IPS DF 4.7 (cell line): ENCODE data around the gene DNM1L.

Source experiments
- DNase-seq: peaks from one replicate; pipeline ENCODE4 v3.0.0-alpha.2; 2013; ENCODE audit warnings: low spot score; ENCODE audit errors: extremely low read depth

Gene DNM1L

GRCh38 chr12:32755654-32756475, 76.8 kb downstream of the DNM1L start, which contains the start of gene YARS2:
TSS of gene YARS2 (minus strand) at chr12:32755897. CDS start at chr12:32755874, 23 bp downstream.
- peak; percentile 100 for DNase-seq

GRCh38 chr12:32756476-32757066, 77.5 kb downstream of the DNM1L start:
- no peak for DNase-seq

DNA sequence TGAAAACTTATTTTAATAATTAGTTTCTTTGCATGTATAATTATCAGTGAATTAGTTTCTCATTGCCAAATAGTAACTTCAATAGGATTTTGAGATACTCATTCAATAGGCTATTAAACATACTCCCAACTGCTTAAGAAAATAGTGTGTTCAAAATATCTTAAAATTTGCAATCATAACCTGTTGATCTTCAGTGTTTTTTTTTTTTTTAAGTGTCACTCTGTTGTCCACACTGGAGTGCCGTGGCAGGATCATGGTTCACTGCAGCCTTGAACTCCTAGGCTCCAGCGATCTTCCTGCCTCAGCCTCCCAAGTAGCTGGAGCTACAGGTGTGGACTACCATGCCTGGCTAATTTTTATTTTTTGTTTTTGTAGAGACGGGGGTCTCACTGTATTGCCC, 78.1 kb downstream of the DNM1L start:
- no peak for DNase-seq

DNA sequence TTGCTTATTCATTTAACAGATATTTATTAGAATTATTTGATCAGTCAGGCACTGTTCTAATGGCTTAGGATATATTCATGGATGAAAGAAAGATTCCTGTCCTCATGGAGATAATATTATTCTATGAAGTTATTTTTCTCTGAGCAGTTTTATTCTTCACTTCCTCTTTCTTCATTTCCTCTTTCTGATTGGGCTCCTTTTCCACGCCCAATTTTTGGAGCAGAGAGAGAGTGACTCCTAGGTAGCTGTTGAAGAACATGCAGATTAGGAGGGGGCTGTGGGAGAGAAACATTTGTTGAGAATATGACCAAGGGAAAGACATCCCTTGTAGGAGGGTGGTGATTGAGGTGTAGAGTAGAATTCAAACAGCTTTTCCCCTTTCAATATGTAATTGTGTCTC, 82.6 kb downstream of the DNM1L start:
- DNase-seq: no peak

DNA sequence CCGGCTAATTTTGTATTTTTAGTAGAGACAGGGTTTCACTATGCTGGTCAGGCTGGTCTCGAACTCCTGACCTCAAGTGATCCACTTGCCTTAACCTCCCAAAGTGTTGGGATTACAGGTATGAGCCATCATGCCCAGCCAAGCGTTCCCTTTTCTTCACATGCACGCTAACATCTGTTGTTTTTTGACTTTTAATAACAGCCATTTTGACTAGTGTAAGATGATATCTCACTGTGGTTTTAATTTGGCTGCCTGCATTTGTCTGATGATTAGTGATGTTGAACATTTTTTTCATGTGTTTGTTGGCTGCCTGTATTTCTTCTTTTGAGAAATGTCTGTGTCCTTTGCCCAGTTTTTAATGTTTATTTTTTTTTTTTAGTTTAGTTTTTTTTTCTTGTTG, 86.8 kb downstream of the DNM1L start:
- DNase-seq: no peak

DNA sequence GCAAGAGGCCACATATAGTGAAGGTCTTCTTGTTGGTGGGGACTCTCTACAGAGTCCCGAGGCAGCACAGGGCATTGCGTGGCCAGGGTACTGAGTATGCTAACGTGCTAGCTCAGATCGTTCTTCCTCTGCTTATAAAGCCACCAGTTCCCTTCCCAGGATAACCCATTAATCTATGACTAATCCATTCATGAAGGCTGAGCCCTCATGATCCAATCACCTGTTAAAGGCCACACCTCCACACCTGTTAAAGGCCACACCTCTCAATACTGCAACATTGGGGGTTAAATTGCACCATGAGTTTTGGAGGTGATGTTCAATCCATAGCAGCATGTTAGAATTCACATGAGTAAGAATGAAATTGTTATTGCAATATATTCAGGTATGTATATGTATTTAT, 89.4 kb downstream of the DNM1L start:
- no peak for DNase-seq

- DNase-seq: no peak
Observed at GRCh38 chr12:32770141-32770540, 91.0 kb downstream of the DNM1L start.

DNA sequence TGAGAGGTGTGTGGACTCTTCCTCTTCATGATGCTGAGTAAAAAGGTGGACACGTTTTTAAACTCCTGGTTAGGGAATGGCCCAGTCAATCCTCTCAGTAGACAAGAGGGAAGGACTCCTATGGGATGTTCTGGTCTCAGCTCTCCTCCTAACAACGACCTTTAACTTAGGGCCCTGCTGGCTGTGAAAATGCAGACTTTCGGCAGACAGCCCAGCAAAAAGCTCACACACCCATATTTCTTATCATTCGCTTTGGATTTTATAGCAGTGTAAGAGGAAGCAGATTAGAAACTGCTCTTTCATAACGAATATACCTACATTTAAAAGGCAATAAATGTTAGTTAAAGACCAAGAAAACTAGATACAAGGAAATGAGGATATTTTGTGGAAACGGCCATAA, 94.6 kb downstream of the DNM1L start:
- DNase-seq: no peak

DNA sequence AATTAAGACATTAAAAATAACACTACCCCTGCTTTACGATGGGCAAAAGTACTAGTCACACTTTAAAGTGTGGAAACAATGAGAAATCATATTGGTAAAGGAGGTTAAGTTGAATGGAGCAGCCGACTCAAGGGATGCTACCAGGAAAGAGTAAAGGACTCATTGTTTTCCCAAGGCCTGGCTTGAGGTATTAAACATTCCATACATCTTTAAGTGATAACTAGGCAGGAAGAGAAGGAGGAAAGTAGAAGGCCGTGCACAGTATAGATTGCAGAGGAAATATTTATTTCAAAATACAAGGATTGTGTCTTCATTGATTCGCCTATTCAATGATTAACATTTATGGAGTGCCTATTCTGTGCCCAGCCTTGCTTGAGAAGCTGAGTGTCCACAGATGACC, 97.2 kb downstream of the DNM1L start:
- no peak for DNase-seq

DNA sequence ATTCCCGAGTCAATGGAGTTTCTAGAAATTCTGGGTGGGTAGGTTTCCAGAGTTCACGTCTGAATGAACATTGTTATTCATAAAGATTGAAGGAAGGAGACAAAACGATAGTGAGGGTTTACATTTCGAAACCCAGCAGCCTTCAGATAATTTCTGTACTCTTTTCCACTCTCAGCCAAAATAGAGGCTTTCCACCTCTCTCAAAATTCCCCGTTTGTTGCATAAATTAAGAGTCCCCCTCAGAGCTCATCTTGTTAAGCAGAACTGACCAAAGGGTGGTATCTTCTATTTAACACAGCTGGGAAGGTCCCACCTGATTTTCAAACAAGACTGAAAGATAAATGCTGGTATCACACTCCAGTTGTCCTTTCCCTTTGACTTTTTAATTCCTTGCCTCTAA, 98.1 kb downstream of the DNM1L start:
- DNase-seq: no peak

- DNase-seq: no peak
Observed at GRCh38 chr12:32777691-32778175, 98.6 kb downstream of the DNM1L start.

DNA sequence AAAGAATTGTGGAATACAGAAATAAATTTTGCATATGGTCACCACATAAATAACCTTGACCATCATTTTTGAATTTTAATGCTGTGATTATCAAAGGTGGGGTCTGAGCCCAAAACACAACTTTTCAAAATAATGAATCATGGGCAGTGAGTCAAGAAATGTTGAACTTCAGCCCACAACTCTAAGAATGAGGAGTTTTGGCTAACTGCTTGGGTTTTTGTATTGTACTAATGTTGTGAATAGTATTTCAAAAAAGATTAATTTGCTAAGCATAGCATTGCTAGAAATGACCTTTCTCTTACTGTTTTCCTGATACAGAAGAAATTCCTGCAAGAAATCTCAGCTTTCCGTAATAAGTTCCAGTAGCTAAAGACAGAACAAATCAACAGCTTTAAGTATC, 101.0 kb downstream of the DNM1L start:
- DNase-seq: no peak

DNA sequence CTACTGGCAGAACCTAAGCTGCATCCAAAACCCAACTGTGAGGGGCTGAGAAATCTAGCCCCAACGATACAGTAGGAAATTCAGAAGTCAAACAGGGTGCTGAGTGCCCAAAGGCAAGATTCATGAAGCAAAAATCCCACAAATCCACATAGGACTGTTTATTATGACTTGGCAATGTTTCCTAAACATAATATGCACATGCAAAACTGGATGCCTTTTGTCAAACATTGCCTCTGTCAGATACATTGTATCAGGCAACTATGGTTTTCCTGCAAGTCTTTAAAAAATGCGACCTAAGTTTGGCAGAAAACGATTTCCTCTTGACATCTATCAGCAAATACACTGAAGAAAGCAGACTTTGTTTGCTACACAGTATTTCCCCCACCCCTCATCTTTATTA, 103.9 kb downstream of the DNM1L start:
- no peak for DNase-seq

- DNase-seq: no peak
Observed at GRCh38 chr12:32785557-32785956, 106.5 kb downstream of the DNM1L start.

GRCh38 chr12:32788405-32788804, 109.3 kb downstream of the DNM1L start:
- no peak for DNase-seq

GRCh38 chr12:32789446-32789845, 110.3 kb downstream of the DNM1L start:
- no peak for DNase-seq

DNA sequence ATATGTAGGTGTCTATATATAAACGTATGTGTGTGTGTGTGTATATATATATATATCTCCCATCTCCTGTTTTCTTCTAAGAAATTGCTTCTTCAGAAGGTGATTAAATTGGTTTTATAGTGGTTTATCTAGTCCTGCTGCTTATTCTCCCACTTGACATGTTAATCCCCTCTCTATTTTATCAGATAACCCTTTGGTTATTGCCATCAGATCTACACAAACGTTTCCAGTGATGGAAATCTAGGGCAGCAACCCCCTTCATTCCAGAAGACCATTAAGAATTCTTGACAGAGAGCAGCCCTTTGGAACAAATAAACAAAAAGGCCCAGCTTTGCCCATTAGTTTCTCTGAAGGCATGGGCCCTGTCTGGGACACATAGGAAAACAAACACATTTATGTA, 110.8 kb downstream of the DNM1L start:
- DNase-seq: no peak

GRCh38 chr12:32794281-32794680, 115.2 kb downstream of the DNM1L start:
- DNase-seq: no peak
